GM12878 (cell line): Measurements from ENCODE around the gene INPP1. TPM values are rescaled to one million over a fixed set of nuclear protein-coding genes. Genes with fewer than 3 reads are reported as not detected.

Experiments
- ATAC-seq: fragments of 200-7000 bp; cut with Tn5 transposase; 3 replicates; pipeline ENCODE4 v1.9.1; 2020; ENCODE audit warnings: mild to moderate bottlenecking, moderate library complexity
- BruUV-seq: library from RNA; stranded (reverse); fragments of 400-500 nt; replicated peaks from 2 replicates; lab custom pipeline; 2021; lab: Mats Ljungman, UMichigan
- CTCF ChIA-PET: fragments of 300-600 bp; sonication (Branson Sonifier 250); formaldehyde crosslinking; extraction: SDS; loops from one replicate; lab custom pipeline; 2021; ENCODE audit warnings: inconsistent platforms; lab: Yijun Ruan, JAX
- POLR2A ChIA-PET: fragments of 350-600 bp; formaldehyde crosslinking; extraction: SDS; loops from one replicate; lab custom pipeline; 2021; ENCODE audit warnings: inconsistent platforms; lab: Charles Lee
- RAD21 ChIA-PET: fragments of 300-600 bp; sonication (Branson Sonifier 250); formaldehyde crosslinking; loops from one replicate; lab custom pipeline; 2023; ENCODE audit warnings: antibody characterized with exemption; ENCODE audit not compliant: unreplicated experiment; lab: Charles Lee
- SMC1A ChIA-PET: fragments of 300-600 bp; sonication (Branson Sonifier 250); formaldehyde crosslinking; loops from one replicate; lab custom pipeline; 2023; ENCODE audit not compliant: unreplicated experiment, uncharacterized antibody; lab: Charles Lee
- DNase-seq: peaks from one replicate; pipeline ENCODE4 v3.0.0-alpha.2; 2011; ENCODE audit warnings: low read depth, low spot score
- FAIRE-seq: peaks from 3 replicates; lab custom pipeline; 2011; peaks lifted over from hg19 to GRCh38; lab: Jason Lieb, UNC
- H2AFZ ChIP-seq: 2 replicates; pipeline ENCODE4 v1.6.0; 2011; ENCODE audit warnings: low read depth, low read length, control low read depth; ENCODE audit not compliant: control insufficient read depth
- H3K27ac ChIP-seq: 2 replicates; pipeline ENCODE4 v1.5.1; 2011; ENCODE audit warnings: control low read depth; ENCODE audit not compliant: control insufficient read depth, insufficient read depth
- H3K27me3 ChIP-seq, 2 experiments: replicated peaks in 1 of 2; 2 replicates each; pipeline versions ENCODE4 v1.6.0 to v1.6.1; 2011; ENCODE audit warnings: low read length in 1 of 2; ENCODE audit not compliant: control insufficient read depth in 2 of 2, insufficient read depth in 2 of 2
- H3K36me3 ChIP-seq, 2 experiments: 2 replicates each; pipeline ENCODE4 v1.5.1; 2011; ENCODE audit warnings: low read length in 1 of 2; ENCODE audit not compliant: control insufficient read depth in 2 of 2, insufficient read depth in 2 of 2
- H3K4me1 ChIP-seq: 2 replicates; pipeline ENCODE4 v1.6.1; 2011; ENCODE audit warnings: mild to moderate bottlenecking, low read length, moderate library complexity, mixed read lengths; ENCODE audit not compliant: control insufficient read depth, insufficient read depth
- H3K4me2 ChIP-seq: 2 replicates; pipeline ENCODE4 v1.6.0; 2011; ENCODE audit warnings: control low read depth; ENCODE audit not compliant: control insufficient read depth, insufficient read depth
- H3K4me3 ChIP-seq: fragments of 200-600 bp; sonication (generic); 2 replicates; pipeline ENCODE4 v1.5.1; 2016
- H3K79me2 ChIP-seq: 2 replicates; pipeline ENCODE4 v1.6.0; 2011; ENCODE audit warnings: low read length; ENCODE audit not compliant: control insufficient read depth, insufficient read depth
- H3K9ac ChIP-seq: 2 replicates; pipeline ENCODE4 v1.8.0; 2011; ENCODE audit warnings: low read length, control low read depth, mixed read lengths; ENCODE audit not compliant: control insufficient read depth, insufficient read depth
- H3K9me3 ChIP-seq: replicated peaks from 3 replicates; pipeline ENCODE4 v1.5.1; 2011; ENCODE audit warnings: mild to moderate bottlenecking, low read length; ENCODE audit not compliant: control insufficient read depth, insufficient read depth
- H4K20me1 ChIP-seq: 2 replicates; pipeline ENCODE4 v1.6.0; 2011; ENCODE audit not compliant: control insufficient read depth, insufficient read depth
- CBX5 ChIP-seq: sonication (generic); IDR thresholded peaks from 2 replicates; pipeline ENCODE4 v1.6.1; 2016; ENCODE audit warnings: low read depth, moderate library complexity, mild to moderate bottlenecking, inconsistent platforms
- CHD4 ChIP-seq: fragments of 200-600 bp; sonication (generic); IDR thresholded peaks from 2 replicates; pipeline ENCODE4 v1.6.1; 2016; ENCODE audit warnings: mild to moderate bottlenecking
- HDAC2 ChIP-seq: fragments of 200-600 bp; sonication (generic); IDR thresholded peaks from 2 replicates; pipeline ENCODE4 v1.6.1; 2017
- LARP7 ChIP-seq: fragments of 450-650 bp; IDR thresholded peaks from 2 replicates; pipeline ENCODE4 v1.6.1; 2017; ENCODE audit warnings: mild to moderate bottlenecking
- NBN ChIP-seq: fragments of 450-650 bp; IDR thresholded peaks from 2 replicates; pipeline ENCODE4 v1.6.1; 2016
- NKRF ChIP-seq: fragments of 450-650 bp; conservative IDR thresholded peaks from 2 replicates; pipeline ENCODE4 v1.6.1; 2017; ENCODE audit warnings: mild to moderate bottlenecking, moderate library complexity
- NR2C2 ChIP-seq: IDR thresholded peaks from 2 replicates; pipeline ENCODE4 v1.6.1; 2011; ENCODE audit warnings: borderline replicate concordance, low read depth; ENCODE audit not compliant: control insufficient read depth, insufficient read length
- POLR2A ChIP-seq: IDR thresholded peaks from 2 replicates; pipeline ENCODE4 v1.6.1; 2011; ENCODE audit warnings: low read depth, mild to moderate bottlenecking, low read length
- SIX5 ChIP-seq: IDR thresholded peaks from 2 replicates; pipeline ENCODE4 v1.6.1; 2011; ENCODE audit warnings: mild to moderate bottlenecking, low read depth, low read length, moderate library complexity; ENCODE audit not compliant: severe bottlenecking
- TARDBP ChIP-seq: IDR thresholded peaks from 2 replicates; pipeline ENCODE4 v1.6.1; 2016; ENCODE audit warnings: borderline replicate concordance
- YBX1 ChIP-seq: fragments of 450-650 bp; IDR thresholded peaks from 2 replicates; pipeline ENCODE4 v1.6.1; 2016; ENCODE audit warnings: antibody characterized with exemption
- ZBED1 ChIP-seq: IDR thresholded peaks from 2 replicates; pipeline ENCODE4 v1.6.1; 2016; ENCODE audit warnings: borderline replicate concordance
- WGBS: methylation state at CpG from one replicate; pipeline ENCODE4 v1.1.6; 2016; ENCODE audit warnings: low lambda C conversion rate; ENCODE audit not compliant: insufficient replicate concordance, insufficient coverage; ENCODE audit errors: missing lambda C conversion rate; 5-methylcytosine and 5-hydroxymethylcytosine counted together
- in situ Hi-C: fragments of 300-500 bp; cut with MboI; formaldehyde crosslinking; loops from 9 replicates; pipeline ENCODE4 v1.14.3; 2018; ENCODE audit warnings: mixed read lengths
- intact Hi-C: fragments of 100-400 bp; cut with micrococcal nuclease; formaldehyde crosslinking; loops from one replicate; pipeline ENCODE4 v1.14.2; 2022; ENCODE audit not compliant: unreplicated experiment
- polyA plus RNA-seq, 11 experiments: library from polyadenylated mRNA; depleted of rRNA in 4 of 11; unstranded in 6 of 11; stranded (reverse) in 5 of 11; fragments of >200 nt; fragmentation: Nextera tagmentation in 4 of 11; fragmentation: Illumina TruSeq in 1 of 11; extraction: Ambion mirVana in 4 of 11; extraction: Trizol in 1 of 11; gene quantifications; 1 replicate in 1 of 11; 2 replicates in 10 of 11; pipeline versions ENCODE4 v1.2.1 to v1.2.3, GENCODE V29; 2011 to 2016; ENCODE audit warnings: inconsistent platforms in 2 of 11, missing spikeins in 2 of 11, low read depth in 1 of 11
- total RNA-seq, 4 experiments: library from RNA; depleted of rRNA in 3 of 4; stranded (reverse); fragments of >200 nt in 3 of 4; fragmentation: Illumina TruSeq in 1 of 4; extraction: Trizol in 1 of 4; gene quantifications; 2 replicates each; pipeline versions ENCODE4 v1.2.1 to v1.2.3, GENCODE V29; 2013 to 2021
- TF ChIP-seq, protein P1 (sequence below): IDR thresholded peaks from 2 replicates; pipeline ENCODE4 v1.6.1; 2012; ENCODE audit warnings: low read length, inconsistent platforms
- TF ChIP-seq, protein P2 (sequence below): fragments of 450-650 bp; formaldehyde crosslinking; IDR thresholded peaks from 2 replicates; pipeline ENCODE4 v1.4.0; 2022; ENCODE audit warnings: mild to moderate bottlenecking, moderate library complexity
- TF ChIP-seq, protein P3 (sequence below): fragments of 450-650 bp; IDR thresholded peaks from 2 replicates; pipeline ENCODE4 v1.6.1; 2018; ENCODE audit warnings: borderline replicate concordance, mild to moderate bottlenecking; ENCODE audit not compliant: partially characterized antibody

The INPP1 gene
- total and polyA plus RNA-seq, 10 of the 15 experiments (the other 5 are each of a cell fraction or from before 2014, with no cell fraction given) = 3.3 to 17.9 (median 11.1) TPM

DNA sequence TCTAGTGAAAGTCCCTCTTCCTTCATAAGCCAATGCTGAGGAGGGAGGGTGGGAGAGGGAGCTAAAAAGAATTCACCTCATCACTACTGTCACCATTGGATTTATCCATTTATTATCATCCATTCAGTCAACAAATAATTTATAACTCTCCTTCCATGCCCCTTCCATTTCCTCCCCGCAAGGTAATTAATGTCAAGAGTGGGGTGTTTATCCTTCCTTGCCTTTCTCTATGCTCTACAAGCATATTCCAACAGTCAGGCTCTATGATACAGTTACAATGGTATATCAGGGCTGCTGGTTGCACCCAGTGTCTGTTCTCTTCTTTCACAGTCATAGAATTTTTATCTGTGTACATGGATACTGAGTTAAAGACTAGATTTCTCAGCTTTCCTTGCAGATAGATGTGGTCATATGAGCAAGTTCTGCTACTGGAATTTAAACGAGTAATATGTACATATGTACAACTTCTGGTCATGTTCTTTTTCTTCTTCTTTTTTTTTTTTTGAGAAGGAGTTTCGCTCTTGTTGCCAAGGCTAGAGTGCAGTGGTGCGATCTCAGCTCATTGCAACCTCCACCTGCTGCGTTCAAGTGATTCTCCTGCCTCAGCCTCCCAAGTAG is 59.7 kb downstream of the INPP1 start:
- 80% methylated on average over 4 of the region's 5 CpGs for WGBS
- ChIA-PET RAD21 (no interaction called here), SMC1A (interaction anchor here (1.1 to 1.7 kb wide), 2 partner anchors 12 to 30 kb away, joined by 4 to 5 read pairs; no protein-coding TSS in a partner anchor), POLR2A (interaction anchor here (0.7 kb wide), 1 partner anchor 109 kb away, joined by 4 read pairs; no protein-coding TSS in a partner anchor), CTCF (no interaction called here)
- Histone ChIP-seq H3K36me3 (no peaks in the 10 kb centered on the region), H3K4me1 (no peaks in the 10 kb centered on the region), H3K79me2 (no peaks in the 10 kb centered on the region), H3K9ac (no peak overlapping the region), H4K20me1 (no peaks in the 10 kb centered on the region), H2AFZ (no peak overlapping the region), H3K27ac (no peak overlapping the region), H3K4me2 (no peak overlapping the region), H3K4me3 (no peak overlapping the region), H3K27me3 (no peaks in the 10 kb centered on the region), H3K9me3 (no peaks in the 10 kb centered on the region)
- intact Hi-C loops (no loop called here), in situ Hi-C loops (no loop called here)
- FAIRE-seq = no peak
- TF ChIP-seq NR2C2 (no peak), CBX5 (no peak), NKRF (no peak), ZBED1 (no peak), LARP7 (no peak), NBN (no peak), YBX1 (no peak), CHD4 (no peak), HDAC2 (no peak), SIX5 (no peak), POLR2A (no peak), TARDBP (no peak)
- TF ChIP-seq, protein P1, sequence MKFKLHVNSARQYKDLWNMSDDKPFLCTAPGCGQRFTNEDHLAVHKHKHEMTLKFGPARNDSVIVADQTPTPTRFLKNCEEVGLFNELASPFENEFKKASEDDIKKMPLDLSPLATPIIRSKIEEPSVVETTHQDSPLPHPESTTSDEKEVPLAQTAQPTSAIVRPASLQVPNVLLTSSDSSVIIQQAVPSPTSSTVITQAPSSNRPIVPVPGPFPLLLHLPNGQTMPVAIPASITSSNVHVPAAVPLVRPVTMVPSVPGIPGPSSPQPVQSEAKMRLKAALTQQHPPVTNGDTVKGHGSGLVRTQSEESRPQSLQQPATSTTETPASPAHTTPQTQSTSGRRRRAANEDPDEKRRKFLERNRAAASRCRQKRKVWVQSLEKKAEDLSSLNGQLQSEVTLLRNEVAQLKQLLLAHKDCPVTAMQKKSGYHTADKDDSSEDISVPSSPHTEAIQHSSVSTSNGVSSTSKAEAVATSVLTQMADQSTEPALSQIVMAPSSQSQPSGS = no peak
- TF ChIP-seq, protein P2, sequence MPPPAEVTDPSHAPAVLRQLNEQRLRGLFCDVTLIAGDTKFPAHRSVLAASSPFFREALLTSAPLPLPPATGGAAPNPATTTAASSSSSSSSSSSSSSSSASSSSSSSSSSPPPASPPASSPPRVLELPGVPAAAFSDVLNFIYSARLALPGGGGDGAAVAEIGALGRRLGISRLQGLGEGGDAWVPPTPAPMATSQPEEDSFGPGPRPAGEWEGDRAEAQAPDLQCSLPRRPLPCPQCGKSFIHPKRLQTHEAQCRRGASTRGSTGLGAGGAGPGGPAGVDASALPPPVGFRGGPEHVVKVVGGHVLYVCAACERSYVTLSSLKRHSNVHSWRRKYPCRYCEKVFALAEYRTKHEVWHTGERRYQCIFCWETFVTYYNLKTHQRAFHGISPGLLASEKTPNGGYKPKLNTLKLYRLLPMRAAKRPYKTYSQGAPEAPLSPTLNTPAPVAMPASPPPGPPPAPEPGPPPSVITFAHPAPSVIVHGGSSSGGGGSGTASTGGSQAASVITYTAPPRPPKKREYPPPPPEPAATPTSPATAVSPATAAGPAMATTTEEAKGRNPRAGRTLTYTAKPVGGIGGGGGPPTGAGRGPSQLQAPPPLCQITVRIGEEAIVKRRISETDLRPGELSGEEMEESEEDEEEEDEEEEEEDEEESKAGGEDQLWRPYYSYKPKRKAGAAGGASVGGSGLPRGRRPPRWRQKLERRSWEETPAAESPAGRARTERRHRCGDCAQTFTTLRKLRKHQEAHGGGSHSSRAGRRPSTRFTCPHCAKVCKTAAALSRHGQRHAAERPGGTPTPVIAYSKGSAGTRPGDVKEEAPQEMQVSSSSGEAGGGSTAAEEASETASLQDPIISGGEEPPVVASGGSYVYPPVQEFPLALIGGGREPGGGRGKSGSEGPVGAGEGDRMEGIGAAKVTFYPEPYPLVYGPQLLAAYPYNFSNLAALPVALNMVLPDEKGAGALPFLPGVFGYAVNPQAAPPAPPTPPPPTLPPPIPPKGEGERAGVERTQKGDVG = no peak
- TF ChIP-seq, protein P3, sequence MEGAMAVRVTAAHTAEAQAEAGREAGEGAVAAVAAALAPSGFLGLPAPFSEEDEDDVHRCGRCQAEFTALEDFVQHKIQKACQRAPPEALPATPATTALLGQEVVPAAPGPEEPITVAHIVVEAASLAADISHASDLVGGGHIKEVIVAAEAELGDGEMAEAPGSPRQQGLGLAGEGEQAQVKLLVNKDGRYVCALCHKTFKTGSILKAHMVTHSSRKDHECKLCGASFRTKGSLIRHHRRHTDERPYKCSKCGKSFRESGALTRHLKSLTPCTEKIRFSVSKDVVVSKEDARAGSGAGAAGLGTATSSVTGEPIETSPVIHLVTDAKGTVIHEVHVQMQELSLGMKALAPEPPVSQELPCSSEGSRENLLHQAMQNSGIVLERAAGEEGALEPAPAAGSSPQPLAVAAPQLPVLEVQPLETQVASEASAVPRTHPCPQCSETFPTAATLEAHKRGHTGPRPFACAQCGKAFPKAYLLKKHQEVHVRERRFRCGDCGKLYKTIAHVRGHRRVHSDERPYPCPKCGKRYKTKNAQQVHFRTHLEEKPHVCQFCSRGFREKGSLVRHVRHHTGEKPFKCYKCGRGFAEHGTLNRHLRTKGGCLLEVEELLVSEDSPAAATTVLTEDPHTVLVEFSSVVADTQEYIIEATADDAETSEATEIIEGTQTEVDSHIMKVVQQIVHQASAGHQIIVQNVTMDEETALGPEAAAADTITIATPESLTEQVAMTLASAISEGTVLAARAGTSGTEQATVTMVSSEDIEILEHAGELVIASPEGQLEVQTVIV = no peak
- no TSS peak for BruUV-seq
- ATAC-seq = no peak
- DNase-seq = no peak
